Tibial nerve (tissue), 4 donors: Measurements from ENCODE around the gene PPDPF. TPM values are rescaled to one million over a fixed set of nuclear protein-coding genes. Genes with fewer than 3 reads are reported as not detected.

Experiments used
- DNase-seq, 2 donors: peaks; one replicate each; pipeline ENCODE4 v3.0.0-alpha.2; 2019; ENCODE audit warnings: low spot score in 2 of 2
- H3K27ac ChIP-seq, 4 donors: fragments of 200-600 bp; sonication (generic) in 3 of 4; one replicate each; pipeline ENCODE4 v1.5.1; 2017 to 2019; ENCODE audit warnings: mild to moderate bottlenecking in 1 of 4
- H3K27me3 ChIP-seq, 2 donors: fragments of 200-600 bp; sonication (generic) in 1 of 2; one replicate each; pipeline versions ENCODE4 v1.5.1 to v1.6.0; 2017 to 2019
- H3K36me3 ChIP-seq, 3 donors: fragments of 200-600 bp; sonication (generic); one replicate each; pipeline ENCODE4 v1.5.1; 2018 to 2019
- H3K4me1 ChIP-seq, 4 donors: fragments of 200-600 bp; sonication (generic) in 3 of 4; one replicate each; pipeline ENCODE4 v1.5.1; 2017 to 2019
- H3K4me3 ChIP-seq, 4 donors: fragments of 200-600 bp; sonication (generic) in 3 of 4; one replicate each; pipeline ENCODE4 v1.5.1; 2017 to 2019; ENCODE audit warnings: mild to moderate bottlenecking in 1 of 4, moderate library complexity in 1 of 4
- H3K9me3 ChIP-seq, 4 donors: fragments of 200-600 bp; sonication (generic) in 3 of 4; one replicate each; pipeline ENCODE4 v1.5.1; 2017 to 2019
- EP300 ChIP-seq, 2 donors: sonication (generic); formaldehyde crosslinking; IDR thresholded peaks; one replicate each; pipeline ENCODE4 v1.6.1; 2017; ENCODE audit warnings: antibody characterized with exemption in 2 of 2, mild to moderate bottlenecking in 1 of 2
- POLR2A ChIP-seq, 2 donors: fragments of 450-650 bp; IDR thresholded peaks; one replicate each; pipeline ENCODE4 v1.6.1; 2017; ENCODE audit warnings: antibody characterized with exemption in 2 of 2, mild to moderate bottlenecking in 2 of 2, moderate library complexity in 2 of 2
- WGBS, 2 donors: methylation state at CpG; one replicate each; pipeline ENCODE4 v1.1.5; 2018; 5-methylcytosine and 5-hydroxymethylcytosine counted together
- total RNA-seq, 4 donors: library from RNA; depleted of rRNA; stranded (reverse); fragments of >200 nt; gene quantifications; one replicate each; pipeline ENCODE4 v1.1.0, GENCODE V29; 2016
- TF ChIP-seq, protein P1 (sequence below), 5 experiments: fragments of 200-600 bp in 3 of 5; fragments of 450-650 bp in 2 of 5; sonication (generic) in 3 of 5; IDR thresholded peaks; one replicate each; pipeline ENCODE4 v1.5.1; 2016 to 2019; ENCODE audit warnings: antibody characterized with exemption in 5 of 5, mild to moderate bottlenecking in 3 of 5, moderate library complexity in 2 of 5

Gene PPDPF
- total RNA-seq, 4 donors from 2014 or later = 59.0 to 165 (median 119) TPM

DNA sequence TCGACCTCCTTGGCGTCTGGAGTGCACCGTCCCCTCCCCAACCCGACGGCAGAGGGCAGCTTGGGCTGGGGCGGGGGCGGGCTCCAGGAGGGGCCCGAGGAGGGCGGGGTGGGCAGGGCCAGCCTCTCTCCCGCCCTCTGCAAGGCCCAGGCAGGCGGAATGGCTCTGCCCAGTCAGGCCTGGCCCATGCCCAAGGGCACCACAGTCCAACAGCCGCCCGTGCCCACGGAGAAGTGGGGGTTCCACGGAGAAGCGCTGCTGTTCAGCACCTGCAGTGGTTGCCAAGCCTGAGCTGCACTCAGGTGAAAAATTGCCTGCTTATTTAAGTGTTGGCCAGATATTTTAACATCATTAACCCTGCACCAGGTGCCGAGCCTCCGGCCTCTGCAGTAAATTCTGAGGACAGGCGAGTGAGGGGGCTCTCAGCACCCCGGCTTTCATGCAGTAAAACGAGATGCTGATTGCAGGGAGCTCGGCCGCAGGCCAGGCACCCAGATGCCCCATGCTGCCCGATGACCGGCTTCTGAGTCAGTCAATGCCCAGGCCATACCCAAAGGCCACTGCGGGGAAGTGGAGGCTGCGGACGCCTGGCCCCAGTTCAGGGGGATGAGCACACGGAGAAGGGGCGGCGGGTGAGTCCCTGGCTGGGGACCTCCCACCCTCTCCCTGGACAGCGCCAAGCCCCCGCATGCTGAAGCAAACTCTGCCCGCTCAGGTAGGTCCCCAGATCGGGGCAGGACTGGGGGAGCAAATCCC is 27.3 kb downstream of the PPDPF start, which contains the start of gene SRMS:
SRMS (minus strand) TSS at position 25 of the 756 bp plus-strand sequence. CDS start 286 bp downstream, outside the sequence.
- TF ChIP-seq, protein P1, sequence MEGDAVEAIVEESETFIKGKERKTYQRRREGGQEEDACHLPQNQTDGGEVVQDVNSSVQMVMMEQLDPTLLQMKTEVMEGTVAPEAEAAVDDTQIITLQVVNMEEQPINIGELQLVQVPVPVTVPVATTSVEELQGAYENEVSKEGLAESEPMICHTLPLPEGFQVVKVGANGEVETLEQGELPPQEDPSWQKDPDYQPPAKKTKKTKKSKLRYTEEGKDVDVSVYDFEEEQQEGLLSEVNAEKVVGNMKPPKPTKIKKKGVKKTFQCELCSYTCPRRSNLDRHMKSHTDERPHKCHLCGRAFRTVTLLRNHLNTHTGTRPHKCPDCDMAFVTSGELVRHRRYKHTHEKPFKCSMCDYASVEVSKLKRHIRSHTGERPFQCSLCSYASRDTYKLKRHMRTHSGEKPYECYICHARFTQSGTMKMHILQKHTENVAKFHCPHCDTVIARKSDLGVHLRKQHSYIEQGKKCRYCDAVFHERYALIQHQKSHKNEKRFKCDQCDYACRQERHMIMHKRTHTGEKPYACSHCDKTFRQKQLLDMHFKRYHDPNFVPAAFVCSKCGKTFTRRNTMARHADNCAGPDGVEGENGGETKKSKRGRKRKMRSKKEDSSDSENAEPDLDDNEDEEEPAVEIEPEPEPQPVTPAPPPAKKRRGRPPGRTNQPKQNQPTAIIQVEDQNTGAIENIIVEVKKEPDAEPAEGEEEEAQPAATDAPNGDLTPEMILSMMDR (IDR thresholded peaks at IDR 0.05) = no peak
- TF ChIP-seq POLR2A (IDR thresholded peaks at IDR 0.05) = no peak
- TF ChIP-seq EP300 (IDR thresholded peaks at IDR 0.05) = no peak
- 61 to 65% methylated on average over 17 to 30 of the region's 35 CpGs for WGBS, 2 donors
- peaks cover 0 to 58% of the 10 kb centered on the region in 2 donors for H3K27me3 ChIP-seq

DNA sequence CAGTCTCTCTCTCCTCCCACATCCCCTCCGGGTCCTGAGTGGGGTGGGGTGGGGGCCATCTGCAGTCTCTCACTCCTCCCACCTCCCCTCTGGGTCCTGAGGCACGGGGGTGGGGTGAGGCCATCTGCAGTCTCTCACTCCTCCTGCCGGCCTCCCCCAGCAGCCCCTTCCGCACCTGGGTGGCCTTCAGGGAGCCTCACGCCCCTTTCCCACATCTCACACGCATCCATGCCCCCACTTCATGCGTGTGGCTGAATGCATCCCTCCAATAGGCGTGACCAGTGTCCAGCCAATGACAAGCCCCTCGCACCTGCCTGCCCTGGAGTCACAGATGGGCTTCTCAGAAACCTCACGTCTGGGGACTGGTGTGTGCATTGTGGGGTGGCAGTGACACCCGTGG is 28.0 kb downstream of the PPDPF start:
- no peak for DNase-seq
- 18 to 43% methylated on average over 8 to 10 of the region's 11 CpGs for WGBS, 2 donors
- H3K9me3 ChIP-seq = no peaks in the 10 kb centered on the region
- peaks cover 0 to 19% (median 6%) of the 10 kb centered on the region in 4 donors for H3K4me1 ChIP-seq
- TF ChIP-seq EP300 (IDR thresholded peaks at IDR 0.05) = no peak
- TF ChIP-seq, protein P1 (IDR thresholded peaks at IDR 0.05) = no peak
- TF ChIP-seq POLR2A (IDR thresholded peaks at IDR 0.05) = no peak
- no peak overlapping the region for H3K27ac ChIP-seq
- H3K36me3 ChIP-seq = no peaks in the 10 kb centered on the region
- no peak overlapping the region for H3K4me3 ChIP-seq
- H3K27me3 ChIP-seq = peaks cover 0 to 58% of the 10 kb centered on the region in 2 donors

More for the DNA sequence above, 27.3 kb downstream of the PPDPF start, which contains the start of gene SRMS:
- H3K27ac ChIP-seq = no peak within 1 kb of the TSS
- H3K36me3 ChIP-seq = no peaks in the 10 kb centered on the region
- H3K4me1 ChIP-seq = peaks cover 0 to 13% (median 3%) of the 10 kb centered on the region in 4 donors
- H3K4me3 ChIP-seq = no peak within 1 kb of the TSS
- no peaks in the 10 kb centered on the region for H3K9me3 ChIP-seq
- no peak for DNase-seq

DNA sequence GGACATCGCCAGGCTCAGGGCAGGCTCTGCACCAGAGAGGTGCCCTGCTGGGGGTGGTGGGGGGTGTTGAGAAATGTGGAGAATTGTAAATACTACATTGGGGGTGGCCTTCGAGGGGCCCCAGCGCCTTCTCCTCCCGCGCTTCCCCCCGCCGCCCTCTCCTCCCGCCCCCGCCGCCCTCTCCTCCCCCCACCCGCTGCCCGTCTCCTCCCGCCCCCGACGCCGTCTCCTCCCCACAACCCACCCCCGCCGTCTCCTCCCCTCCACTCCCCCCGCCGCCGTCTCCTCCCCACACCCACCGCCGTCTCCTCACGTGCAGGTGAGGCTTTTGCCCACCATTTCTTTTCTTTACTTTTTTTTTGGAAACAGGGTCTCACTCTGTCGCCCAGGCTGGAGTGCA is 28.5 kb downstream of the PPDPF start:
- Histone ChIP-seq H3K4me1 (peaks cover 0 to 24% (median 9%) of the 10 kb centered on the region in 4 donors), H3K27me3 (peaks cover 0 to 58% of the 10 kb centered on the region in 2 donors)
- WGBS, 2 donors = 25 to 48% methylated on average over 9 to 10 of the region's 25 CpGs

DNA sequence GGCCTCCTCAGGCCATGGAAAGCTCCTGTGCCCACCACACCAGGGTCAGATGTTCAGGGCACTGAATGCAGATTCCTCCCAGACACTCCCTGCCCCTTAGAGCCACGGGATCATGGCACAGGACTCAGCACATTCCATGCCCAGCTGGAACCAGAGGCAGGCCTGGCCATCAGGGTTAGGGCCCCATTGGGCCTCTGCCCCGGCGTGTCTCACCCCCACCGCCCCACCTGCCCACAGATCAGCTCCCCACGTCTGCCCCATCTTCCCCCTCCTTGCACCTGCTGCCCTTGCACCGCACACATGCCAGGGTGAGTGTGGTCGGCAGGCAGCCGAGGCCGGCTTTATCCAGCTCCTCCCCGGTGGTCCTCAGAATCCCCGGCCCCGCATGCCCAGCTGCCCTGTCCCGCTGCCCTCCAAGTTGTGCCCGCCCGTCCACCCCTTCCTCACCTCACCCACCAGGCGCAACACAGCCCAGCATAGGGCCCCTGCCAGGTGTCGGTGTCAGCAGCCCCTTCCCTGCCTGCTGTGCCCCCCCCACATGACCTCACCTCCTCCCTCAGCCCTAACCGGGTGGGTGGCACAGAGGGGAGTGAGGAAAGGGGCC is 29.2 kb downstream of the PPDPF start:
- no peak for DNase-seq
- peaks cover 0 to 55% of the 10 kb centered on the region in 2 donors for H3K27me3 ChIP-seq
- TF ChIP-seq POLR2A (IDR thresholded peaks at IDR 0.05) (no peak), EP300 (IDR thresholded peaks at IDR 0.05) (no peak)
- TF ChIP-seq, protein P1 (IDR thresholded peaks at IDR 0.05) = no peak
- peaks cover 0 to 28% (median 13%) of the 10 kb centered on the region in 4 donors for H3K4me1 ChIP-seq
- no peak overlapping the region for H3K27ac ChIP-seq
- no peaks in the 10 kb centered on the region for H3K9me3 ChIP-seq
- 72 to 94% methylated on average over 10 to 18 of the region's 18 CpGs for WGBS, 2 donors
- no peak overlapping the region for H3K4me3 ChIP-seq
- no peaks in the 10 kb centered on the region for H3K36me3 ChIP-seq

More for the DNA sequence above, 28.5 kb downstream of the PPDPF start:
- no peaks in the 10 kb centered on the region for H3K36me3 ChIP-seq
- H3K4me3 ChIP-seq = no peak overlapping the region
- no peak overlapping the region for H3K27ac ChIP-seq
- DNase-seq = no peak
- TF ChIP-seq POLR2A (IDR thresholded peaks at IDR 0.05) = no peak
- TF ChIP-seq EP300 (IDR thresholded peaks at IDR 0.05) = no peak
- TF ChIP-seq, protein P1 (IDR thresholded peaks at IDR 0.05) = no peak
- H3K9me3 ChIP-seq = no peaks in the 10 kb centered on the region

DNA sequence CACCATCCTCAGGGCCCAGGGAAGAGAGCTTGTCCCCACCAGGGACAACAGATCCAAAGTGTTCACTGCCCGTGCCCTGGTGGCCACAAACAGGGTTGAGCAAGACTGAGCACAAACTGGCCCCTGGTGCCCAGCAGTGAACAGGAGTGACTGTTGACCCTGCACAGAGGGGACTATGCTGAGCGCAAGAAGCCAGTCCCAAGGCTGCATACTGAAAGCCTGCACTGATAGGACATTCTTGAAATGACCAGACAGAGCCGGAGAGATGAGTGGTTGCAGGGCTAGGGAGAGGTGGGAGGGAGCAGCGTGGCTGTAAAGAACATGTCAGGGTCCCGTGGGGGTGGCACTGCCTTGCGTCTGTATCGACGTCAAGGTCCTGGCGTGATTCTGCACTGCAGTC is 30.5 kb downstream of the PPDPF start:
- Histone ChIP-seq H3K4me1 (peaks cover 0 to 23% (median 13%) of the 10 kb centered on the region in 4 donors), H3K27me3 (peaks cover 0 to 46% of the 10 kb centered on the region in 2 donors), H3K4me3 (no peak overlapping the region), H3K36me3 (no peaks in the 10 kb centered on the region), H3K27ac (no peak overlapping the region), H3K9me3 (no peaks in the 10 kb centered on the region)
- WGBS, 2 donors = 22 to 32% methylated on average over 9 of the region's 9 CpGs
- no peak for DNase-seq
- TF ChIP-seq, protein P1 (IDR thresholded peaks at IDR 0.05) = no peak
- no peak for TF ChIP-seq EP300 (IDR thresholded peaks at IDR 0.05)
- TF ChIP-seq POLR2A (IDR thresholded peaks at IDR 0.05) = no peak
